Activated CD4-positive, alpha-beta T cell treated with anti-CD3 and anti-CD28 coated beads, Interleukin-2, amount 10 ng/mL, durations not matched to agents 24 days and 14 days (primary cell): ENCODE measurements around the gene GTF2A2. TPM values are rescaled to one million over a fixed set of nuclear protein-coding genes. Genes with fewer than 3 reads are reported as not detected.
A peak's percentile ranks its signal among the peaks of the same experiment; 100 is the strongest.

Experiments used
- DNase-seq: peaks from one replicate; pipeline ENCODE4 v3.0.0; 2022
- H3K27ac Mint-ChIP-seq: one replicate; pipeline ENCODE4 v1.8.0; 2022; ENCODE audit warnings: mild to moderate bottlenecking, mixed read lengths
- H3K27me3 Mint-ChIP-seq: one replicate; pipeline ENCODE4 v1.8.0; 2022; ENCODE audit warnings: mixed read lengths
- H3K36me3 Mint-ChIP-seq: one replicate; pipeline ENCODE4 v1.8.0; 2022; ENCODE audit warnings: low read depth, mild to moderate bottlenecking, mixed read lengths
- H3K4me1 Mint-ChIP-seq: one replicate; pipeline ENCODE4 v1.8.0; 2021; ENCODE audit warnings: mixed read lengths
- H3K4me3 Mint-ChIP-seq: one replicate; pipeline ENCODE4 v1.8.0; 2022; ENCODE audit warnings: mild to moderate bottlenecking, moderate library complexity, mixed read lengths
- H3K9me3 Mint-ChIP-seq: one replicate; pipeline ENCODE4 v1.8.0; 2021; ENCODE audit warnings: mixed read lengths
- intact Hi-C: fragments of 100-400 bp; cut with micrococcal nuclease; formaldehyde crosslinking; loops from one replicate; pipeline ENCODE4 v1.15.1; 2023
- total RNA-seq: library from RNA; stranded (reverse); gene quantifications from 2 replicates; pipeline ENCODE4 v1.2.3, GENCODE V29; 2022

The GTF2A2 gene
- total RNA-seq, 1 donor from 2014 or later: 200 TPM

DNA sequence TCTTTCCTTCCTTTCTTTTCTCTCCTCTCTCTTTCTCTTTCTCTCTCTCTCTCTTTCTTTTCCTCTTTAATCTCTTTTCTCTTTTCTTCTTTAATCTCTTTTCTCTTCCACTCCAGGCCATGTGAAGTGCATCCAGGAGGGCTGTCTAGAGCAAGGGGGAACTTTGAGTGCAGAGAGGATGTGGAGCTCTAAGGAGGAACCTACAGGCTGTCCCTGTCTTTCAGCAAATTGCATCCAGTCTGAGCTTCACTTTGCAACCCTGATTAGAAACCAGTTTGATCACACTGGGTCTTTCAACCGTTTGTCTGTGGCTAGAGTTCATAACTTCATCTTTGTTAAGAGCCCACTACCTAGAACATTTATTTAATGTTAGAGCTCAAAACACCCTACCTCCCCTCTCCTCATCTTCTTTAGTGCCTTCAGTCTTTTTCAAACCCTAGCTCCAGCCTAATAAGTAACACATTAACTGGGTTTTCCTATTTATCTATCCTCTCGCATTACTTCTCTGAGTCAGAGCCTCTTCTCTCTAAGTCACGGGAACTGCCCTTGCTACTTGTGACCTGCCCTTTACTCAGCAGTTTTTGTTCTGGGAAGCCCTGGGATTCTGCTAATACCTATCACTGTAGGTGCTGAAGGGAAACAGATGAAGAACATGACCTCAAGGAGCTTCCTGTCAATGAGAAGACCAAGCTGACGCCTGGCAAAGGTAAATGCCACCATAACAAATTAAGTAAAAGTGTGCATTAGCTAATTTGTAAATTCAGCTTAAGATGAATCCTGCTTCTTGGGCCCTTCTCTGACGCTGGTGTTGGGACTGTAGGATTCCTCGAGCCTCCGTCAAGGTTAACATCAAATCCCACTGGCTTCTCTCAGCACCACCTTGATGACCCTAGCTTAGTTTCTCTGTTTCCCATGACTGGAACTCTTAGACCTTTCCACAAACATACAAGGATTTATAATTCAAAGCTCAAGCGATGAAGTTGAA, 45.7 kb downstream of the GTF2A2 start, which contains the start of gene GCNT3:
Gene GCNT3 (plus strand): TSS at position 508 of the 985 bp plus-strand sequence. CDS start 6,456 bp downstream, outside the sequence.
- intact Hi-C loops: no loop called here
- Mint-ChIP-seq H3K9me3 (peaks cover 9% of the 10 kb centered on the region), H3K36me3 (no peaks in the 10 kb centered on the region), H3K4me1 (peaks cover 7% of the 10 kb centered on the region), H3K27me3 (peaks cover 32% of the 10 kb centered on the region), H3K4me3 (no peak within 1 kb of the TSS), H3K27ac (no peak within 1 kb of the TSS)
- no peak for DNase-seq

DNA sequence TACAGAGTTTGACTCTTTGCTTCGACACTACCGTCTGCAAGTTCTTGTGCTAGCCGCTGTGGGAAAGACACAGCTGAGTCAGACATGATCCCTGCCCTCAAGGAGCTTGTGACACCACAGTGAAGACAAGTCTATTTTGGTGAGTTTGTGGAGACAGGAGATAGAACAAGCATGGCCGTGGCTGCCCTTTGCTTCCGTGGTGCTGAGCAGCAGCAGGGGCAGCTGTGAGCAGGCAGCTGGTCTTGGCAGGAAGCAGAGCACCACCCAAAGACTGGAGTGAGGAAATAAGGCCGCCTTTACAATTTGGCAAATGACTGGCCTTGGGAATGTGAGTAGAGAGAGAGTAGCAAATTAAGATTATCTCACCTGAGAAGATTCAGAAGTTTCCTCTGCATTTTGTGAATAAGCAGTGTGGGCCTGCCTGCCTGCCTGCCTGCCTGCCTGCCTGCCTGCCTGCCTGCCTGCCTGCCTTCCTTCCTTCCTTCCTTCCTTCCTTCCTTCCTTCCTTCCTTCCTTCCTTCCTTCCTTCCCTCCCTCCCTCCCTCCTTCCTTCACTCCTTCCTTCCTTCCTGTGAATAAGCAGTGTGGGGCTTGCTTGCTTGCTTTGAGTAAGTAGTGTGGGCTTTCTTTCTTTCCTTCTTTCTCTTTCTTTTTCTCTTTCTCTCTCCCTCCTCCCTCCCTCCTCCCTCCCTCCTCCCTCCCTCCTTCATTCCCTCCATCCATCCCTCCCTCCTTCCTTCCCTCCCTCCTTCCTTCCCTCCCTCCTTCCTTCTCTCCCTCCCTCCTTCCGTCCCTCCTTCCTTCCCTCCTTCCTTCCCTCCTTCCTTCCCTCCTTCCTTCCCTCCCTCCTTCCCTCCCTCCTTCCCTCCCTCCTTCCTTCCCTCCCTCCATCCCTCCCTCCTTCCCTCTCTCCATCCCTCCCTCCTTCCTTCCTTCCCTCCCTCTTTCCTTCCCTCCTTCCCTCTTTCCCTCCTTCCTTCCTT, 47.3 kb downstream of the GTF2A2 start:
- no peak for DNase-seq
- Mint-ChIP-seq H3K4me1 (peaks cover 5% of the 10 kb centered on the region), H3K27ac (no peak overlapping the region), H3K4me3 (no peak overlapping the region), H3K27me3 (peaks cover 26% of the 10 kb centered on the region), H3K9me3 (peaks cover 3% of the 10 kb centered on the region), H3K36me3 (no peaks in the 10 kb centered on the region)
- intact Hi-C loops: no loop called here

DNA sequence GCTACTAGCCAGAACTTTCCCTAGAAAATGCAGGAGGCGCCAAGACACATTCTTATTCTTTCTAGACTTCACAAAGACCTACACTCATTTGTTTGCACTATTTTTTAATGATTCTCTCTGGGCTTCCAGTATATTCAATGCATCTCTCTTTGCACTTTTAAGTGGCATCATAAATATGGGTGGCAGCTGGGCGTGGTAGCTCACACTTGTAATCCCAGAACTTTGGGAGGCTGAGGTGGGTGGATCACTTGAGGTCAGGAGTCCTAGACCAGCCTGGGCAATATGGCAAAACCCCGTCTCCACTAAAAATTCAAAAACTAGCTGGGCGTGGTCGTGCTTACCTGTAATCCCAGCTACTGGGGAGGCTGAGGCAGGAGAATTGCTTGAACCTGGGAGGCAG, 51.3 kb downstream of the GTF2A2 start:
- Mint-ChIP-seq H3K4me1 (peaks cover 2% of the 10 kb centered on the region), H3K27ac (no peak overlapping the region), H3K4me3 (no peak overlapping the region), H3K36me3 (no peaks in the 10 kb centered on the region), H3K27me3 (peaks cover 23% of the 10 kb centered on the region), H3K9me3 (peaks cover 28% of the 10 kb centered on the region)
- DNase-seq: no peak
- intact Hi-C loops: no loop called here

DNA sequence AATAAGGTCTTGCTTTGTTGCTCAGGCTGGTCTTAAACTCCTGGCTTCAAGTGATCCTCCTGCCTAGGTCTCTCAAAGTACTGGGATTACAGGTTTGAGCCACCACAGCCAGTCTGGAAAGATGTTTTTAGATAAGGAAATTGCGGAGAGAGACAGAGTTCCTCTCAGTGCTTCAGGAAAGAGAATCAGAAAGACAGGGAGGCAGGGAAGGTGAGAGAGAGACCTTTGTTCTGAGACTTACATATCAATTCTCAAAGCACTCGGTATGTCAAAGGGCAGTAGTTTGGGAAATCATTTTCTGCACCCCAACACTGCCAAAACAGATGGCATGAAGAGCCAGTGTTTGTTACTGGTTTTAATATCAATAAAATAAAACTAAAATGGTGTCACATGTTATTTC, 58.9 kb downstream of the GTF2A2 start:
- peaks cover 15% of the 10 kb centered on the region for H3K27me3 Mint-ChIP-seq
- no peak overlapping the region for H3K4me3 Mint-ChIP-seq
- intact Hi-C loops: no loop called here
- DNase-seq: no peak
- H3K4me1 Mint-ChIP-seq: no peaks in the 10 kb centered on the region
- peaks cover 16% of the 10 kb centered on the region for H3K9me3 Mint-ChIP-seq
- H3K36me3 Mint-ChIP-seq: no peaks in the 10 kb centered on the region
- H3K27ac Mint-ChIP-seq: no peak overlapping the region

DNA sequence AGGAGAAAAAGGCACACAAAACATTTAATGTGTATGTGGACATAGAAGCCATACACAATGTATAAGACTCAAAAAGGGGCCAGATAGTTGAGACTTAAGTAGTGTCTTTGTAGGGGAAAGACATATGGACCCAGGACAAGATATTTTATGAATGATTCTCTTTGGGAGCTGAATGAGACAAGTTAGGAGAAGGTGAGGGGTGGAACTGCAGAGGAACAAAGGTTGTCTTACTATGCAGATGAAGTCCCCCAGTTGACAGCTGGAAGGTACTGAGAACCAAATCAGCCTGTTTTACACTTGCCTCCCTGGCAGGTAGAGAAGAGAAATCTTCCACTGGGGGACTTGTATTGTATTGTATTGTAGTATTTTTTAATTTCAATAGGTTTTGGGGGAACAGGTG, 60.7 kb downstream of the GTF2A2 start:
- intact Hi-C loops: no loop called here
- Mint-ChIP-seq H3K4me1 (peaks cover under 1% of the 10 kb centered on the region), H3K4me3 (no peak overlapping the region), H3K27me3 (peaks cover 15% of the 10 kb centered on the region), H3K9me3 (peaks cover 5% of the 10 kb centered on the region), H3K27ac (no peak overlapping the region), H3K36me3 (no peaks in the 10 kb centered on the region)
- DNase-seq: no peak

DNA sequence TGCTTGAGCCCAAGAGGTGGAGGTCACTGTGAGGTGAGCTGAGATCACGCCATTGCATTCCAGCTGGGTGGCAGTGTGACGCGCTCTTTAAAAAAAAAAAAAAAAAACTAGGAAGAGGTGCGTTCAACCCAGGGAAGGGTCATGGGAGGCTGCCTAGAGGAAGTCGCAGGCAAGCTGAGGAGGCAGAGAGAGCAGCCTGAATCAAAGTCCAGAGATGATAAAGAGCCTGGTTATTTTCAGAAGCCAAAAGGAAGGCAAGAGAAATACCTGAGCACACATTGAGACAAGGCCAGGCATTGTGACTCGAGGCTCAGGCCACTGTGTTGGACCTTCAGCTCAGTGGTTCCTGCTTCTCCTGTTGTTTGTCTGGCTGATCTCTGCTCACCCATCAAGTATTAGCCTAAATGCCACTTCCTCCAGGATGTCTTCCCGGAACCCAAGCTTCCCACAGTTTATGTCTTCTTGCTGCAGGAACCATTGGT, 61.8 kb downstream of the GTF2A2 start:
- no peaks in the 10 kb centered on the region for H3K9me3 Mint-ChIP-seq
- H3K27me3 Mint-ChIP-seq: peaks cover 11% of the 10 kb centered on the region
- intact Hi-C loops: no loop called here
- no peak overlapping the region for H3K27ac Mint-ChIP-seq
- no peak for DNase-seq
- H3K4me1 Mint-ChIP-seq: peaks cover 9% of the 10 kb centered on the region
- H3K36me3 Mint-ChIP-seq: no peaks in the 10 kb centered on the region
- H3K4me3 Mint-ChIP-seq: no peak overlapping the region

DNA sequence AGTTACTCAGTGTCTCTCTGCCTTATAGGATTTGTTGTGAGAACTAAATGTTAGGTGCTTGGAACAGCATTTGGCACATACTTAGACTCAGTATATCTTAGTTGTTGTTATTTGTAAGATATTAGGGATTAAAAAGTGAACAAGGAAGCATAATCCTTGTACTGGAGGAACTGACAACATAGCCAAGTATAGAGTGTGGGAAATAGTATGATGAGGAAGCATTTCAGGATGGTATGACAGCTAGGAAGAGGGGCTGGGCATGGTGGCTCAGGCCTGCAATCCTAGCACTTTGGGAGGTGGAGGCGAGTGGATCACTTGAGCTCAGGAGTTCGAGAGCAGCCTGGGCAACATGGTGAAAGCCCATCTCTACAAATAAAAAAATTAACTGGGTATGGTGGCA, 62.3 kb downstream of the GTF2A2 start:
- Mint-ChIP-seq H3K27ac (no peak overlapping the region), H3K27me3 (peaks cover 9% of the 10 kb centered on the region), H3K36me3 (no peaks in the 10 kb centered on the region), H3K4me3 (no peak overlapping the region), H3K9me3 (no peaks in the 10 kb centered on the region), H3K4me1 (peaks cover 12% of the 10 kb centered on the region)
- no peak for DNase-seq
- intact Hi-C loops: no loop called here

DNA sequence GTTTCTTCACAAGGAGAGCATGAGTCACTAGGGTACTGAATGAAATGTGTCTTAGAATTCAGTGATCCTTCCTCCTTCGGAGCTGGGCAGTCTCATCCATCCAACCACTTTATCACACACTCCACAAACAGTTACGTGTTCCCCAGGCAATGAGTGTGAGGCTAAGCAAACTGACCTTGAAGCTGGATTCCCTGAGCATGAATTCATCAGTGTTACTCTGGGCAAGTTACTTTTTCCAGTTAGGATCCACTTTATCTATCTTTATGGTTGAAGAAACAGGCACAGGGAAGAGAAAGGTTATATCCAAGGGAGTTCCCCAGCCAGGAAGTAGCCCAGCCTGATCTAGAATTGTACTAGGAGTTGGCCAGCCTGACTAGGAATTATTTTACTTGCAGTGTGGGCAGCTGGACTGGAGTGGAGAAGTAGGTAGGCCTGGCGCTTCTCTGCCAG, 62.8 kb downstream of the GTF2A2 start:
- intact Hi-C loops: no loop called here
- H3K9me3 Mint-ChIP-seq: no peaks in the 10 kb centered on the region
- no peak overlapping the region for H3K27ac Mint-ChIP-seq
- H3K27me3 Mint-ChIP-seq: peaks cover 5% of the 10 kb centered on the region
- H3K4me3 Mint-ChIP-seq: no peak overlapping the region
- H3K4me1 Mint-ChIP-seq: peaks cover 16% of the 10 kb centered on the region
- no peaks in the 10 kb centered on the region for H3K36me3 Mint-ChIP-seq
- DNase-seq: no peak

DNA sequence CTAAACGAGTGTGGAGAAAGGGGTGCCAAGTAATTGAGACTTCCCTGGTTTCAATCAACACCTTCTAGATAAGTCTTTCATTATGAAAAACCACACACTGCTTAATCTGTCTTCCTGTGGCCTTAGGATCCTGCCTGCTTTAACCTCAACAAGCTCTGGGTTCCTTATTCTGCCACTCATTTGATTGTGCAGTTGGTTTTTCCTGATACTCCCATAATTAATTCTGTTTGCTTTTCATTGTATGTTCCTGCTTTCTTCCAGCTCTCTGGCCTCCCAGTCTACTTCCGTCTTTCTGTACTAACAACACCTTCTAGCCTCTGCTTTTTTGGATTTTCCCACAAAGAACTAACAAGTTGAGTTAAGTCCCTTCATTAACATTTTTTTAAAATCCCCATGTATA, 66.0 kb downstream of the GTF2A2 start:
- no peaks in the 10 kb centered on the region for H3K27me3 Mint-ChIP-seq
- intact Hi-C loops: no loop called here
- H3K27ac Mint-ChIP-seq: no peak overlapping the region
- DNase-seq: no peak
- no peaks in the 10 kb centered on the region for H3K36me3 Mint-ChIP-seq
- H3K4me3 Mint-ChIP-seq: no peak overlapping the region
- H3K9me3 Mint-ChIP-seq: no peaks in the 10 kb centered on the region
- H3K4me1 Mint-ChIP-seq: peaks cover 25% of the 10 kb centered on the region

DNA sequence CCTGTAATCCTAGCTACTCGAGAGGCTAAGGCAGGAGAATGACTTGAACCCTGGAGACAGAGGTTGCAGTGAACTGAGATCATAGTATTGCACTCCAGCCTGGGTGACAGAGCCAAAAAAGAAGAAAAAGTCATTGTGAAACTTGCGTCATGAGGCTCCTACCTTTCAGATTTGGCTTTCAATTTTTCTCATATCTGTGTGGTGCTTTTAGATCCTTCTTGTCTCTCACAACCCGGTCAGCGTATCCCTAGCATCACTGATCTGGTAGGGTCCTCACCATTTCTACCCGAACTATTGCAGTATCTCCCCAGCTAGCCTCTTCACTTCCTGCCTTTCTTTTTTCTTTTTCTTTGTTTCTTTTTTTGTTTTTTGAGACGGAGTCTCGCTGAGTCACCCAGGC, 67.3 kb downstream of the GTF2A2 start:
- H3K36me3 Mint-ChIP-seq: no peaks in the 10 kb centered on the region
- peaks cover 25% of the 10 kb centered on the region for H3K4me1 Mint-ChIP-seq
- H3K9me3 Mint-ChIP-seq: no peaks in the 10 kb centered on the region
- intact Hi-C loops: no loop called here
- peak overlapping the region; percentile 63 for H3K4me3 Mint-ChIP-seq
- no peaks in the 10 kb centered on the region for H3K27me3 Mint-ChIP-seq
- H3K27ac Mint-ChIP-seq: peak overlapping the region; percentile 62
- peak; percentile 62 for DNase-seq

Other genes starting within 250 kb of the GTF2A2 start
- 0.47 and 1.9 TPM in 2 replicates for gene FAM81A, start 219.3 kb downstream of the GTF2A2 start, total RNA-seq
- not detected in 2 replicates for gene GCNT3, start 45.7 kb downstream of the GTF2A2 start, total RNA-seq
- gene BNIP2, start 31.8 kb upstream of the GTF2A2 start, total RNA-seq: 55.1 and 57.2 TPM in 2 replicates